Measurements from ENCODE around the gene NR2C1. TPM values are rescaled to one million over a fixed set of nuclear protein-coding genes. Genes with fewer than 3 reads are reported as not detected.
"Not testable (repeated sequence)": the region's sequence is repeated elsewhere in the genome, so short reads cannot be mapped to it uniquely, and the experiment has no call there.

NR2C1 gene
- polyA plus RNA-seq (ENCODE audit: insufficient read length), result 42.8 TPM

DNA sequence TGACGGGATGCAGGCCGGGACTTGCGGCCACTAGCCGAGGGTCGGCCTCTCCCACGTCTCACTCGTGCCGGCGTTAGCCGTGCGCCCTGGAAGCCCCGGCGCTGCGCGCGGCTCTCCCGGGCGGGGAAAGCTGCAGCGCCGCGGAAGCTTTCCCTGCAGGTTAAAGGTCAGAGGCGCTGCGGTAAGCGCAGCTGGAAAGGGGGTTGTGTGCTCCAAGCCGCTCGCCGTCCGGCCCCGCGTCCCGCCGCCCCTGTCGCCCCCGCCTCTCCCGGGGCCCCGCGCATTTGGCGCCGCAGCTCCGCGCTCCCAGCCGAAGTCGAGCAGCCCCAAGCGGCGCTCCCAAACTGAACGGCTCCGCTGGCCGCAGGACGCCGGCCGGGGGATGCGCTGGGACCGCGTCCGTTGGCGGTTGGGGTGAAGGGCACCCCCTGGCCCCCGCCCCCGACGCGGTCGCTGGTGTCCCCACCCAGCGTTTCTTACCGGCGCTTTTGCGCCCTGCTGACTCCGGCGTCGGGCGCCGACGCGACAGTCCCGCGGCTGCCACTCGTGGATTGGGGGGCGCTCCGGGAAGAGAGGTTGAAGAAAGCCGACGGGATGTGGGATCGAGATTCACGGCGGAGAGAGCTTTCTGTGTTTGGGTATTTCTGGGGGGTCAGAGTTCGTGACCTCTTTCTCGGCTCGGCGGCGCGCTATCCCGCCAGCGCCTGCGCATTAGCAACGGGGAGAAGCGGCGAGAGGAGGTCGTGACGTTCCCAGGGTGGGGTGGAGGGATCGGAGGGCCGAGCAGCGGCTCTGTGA, at the start of gene NR2C1:
NR2C1 (minus strand) TSS at position 719 of the 798 bp plus-strand sequence. CDS start 6,234 bp downstream, outside the sequence.
- DNase-seq (ENCODE audit: low read depth), result peak; percentile 78

DNA sequence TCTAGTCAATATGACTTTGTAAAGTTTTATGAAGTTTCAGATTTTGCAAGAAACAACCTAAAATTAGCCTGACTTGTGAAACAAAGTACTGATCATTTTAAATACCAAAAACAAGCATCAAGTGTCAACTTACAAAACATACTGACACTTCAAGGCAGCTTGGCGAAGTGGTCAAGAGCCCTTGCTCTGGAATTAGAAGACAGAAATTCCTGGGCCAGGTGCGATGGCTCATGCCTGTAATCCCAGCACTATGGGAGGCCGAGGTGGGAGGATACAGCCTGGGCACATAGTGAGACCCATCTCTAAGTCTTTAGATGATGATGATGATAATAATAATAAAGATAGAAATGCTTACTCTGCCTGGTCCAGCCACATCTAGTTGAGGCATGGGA, 45.4 kb upstream of the NR2C1 start:
- no peak for DNase-seq (ENCODE audit: low read depth)

DNA sequence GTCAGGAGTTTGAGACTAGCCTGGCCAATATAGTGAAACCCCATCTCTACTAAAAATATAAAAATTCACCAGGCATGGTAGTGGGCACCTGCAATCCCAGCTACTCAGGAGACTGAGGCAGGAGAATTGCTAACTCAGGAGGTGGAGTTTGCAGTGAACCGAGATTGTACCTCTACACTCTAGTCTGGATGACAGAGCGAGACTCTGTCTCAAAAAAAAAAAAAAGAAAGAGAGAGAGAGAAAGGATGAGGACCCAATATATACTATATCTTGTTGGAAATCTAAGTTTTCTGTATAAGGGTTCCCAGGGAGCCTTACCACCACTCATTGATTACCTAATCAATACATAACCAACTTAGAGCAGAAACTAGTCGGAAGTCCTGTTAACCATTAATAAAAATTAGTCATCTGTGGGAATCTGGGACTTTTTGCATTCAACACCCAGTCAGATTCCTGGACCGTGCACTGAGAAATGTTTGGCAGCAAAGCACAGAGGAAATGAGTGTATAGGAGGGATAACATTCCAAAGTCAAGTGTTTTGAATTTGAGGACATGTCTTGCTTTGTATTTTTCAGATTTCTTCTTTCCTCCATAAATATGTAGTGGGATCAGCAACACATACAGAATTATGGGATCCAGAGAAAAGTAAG, 44.8 kb upstream of the NR2C1 start:
- DNase-seq (ENCODE audit: low read depth), result no peak

DNA sequence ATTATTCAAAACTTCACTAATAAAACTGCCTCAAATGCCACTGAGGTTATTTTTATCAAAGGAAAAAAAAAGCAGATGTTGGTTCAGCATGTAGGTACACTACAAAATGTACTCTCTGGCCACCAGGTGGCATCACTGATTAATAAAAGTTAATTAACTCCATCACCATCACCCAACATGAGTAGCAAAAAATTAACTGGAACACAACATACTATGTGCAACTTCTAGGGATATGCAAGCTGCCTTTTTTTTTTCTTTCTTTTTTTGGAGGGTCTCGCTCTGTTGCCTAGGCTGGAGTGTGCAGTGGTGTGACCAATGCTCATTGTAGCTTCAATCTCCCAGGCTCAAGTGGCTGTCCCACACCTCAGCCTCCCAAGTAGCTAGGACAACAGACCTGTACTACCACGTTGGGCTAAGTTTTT, 43.8 kb upstream of the NR2C1 start:
- peak; percentile 48 for DNase-seq (ENCODE audit: low read depth)

DNA sequence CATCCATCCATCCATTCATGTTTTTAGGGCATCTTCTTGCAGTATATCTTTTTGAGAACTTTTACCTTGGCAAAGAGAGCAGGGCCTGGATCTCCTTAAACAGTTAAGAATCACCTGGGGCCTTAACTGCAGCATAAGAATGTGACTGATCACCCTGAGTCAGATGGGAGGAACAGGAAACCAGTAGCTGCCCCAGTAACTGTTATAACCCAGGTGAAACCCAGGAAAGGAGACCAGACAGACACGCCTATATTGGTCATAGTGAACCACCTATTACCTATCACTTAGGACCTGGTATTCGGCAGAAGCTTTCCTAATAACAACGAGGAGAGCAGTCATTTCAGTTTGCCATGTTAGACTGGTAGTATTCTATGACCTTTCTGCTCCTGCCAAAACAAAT, 43.4 kb upstream of the NR2C1 start:
- DNase-seq (ENCODE audit: low read depth), result no peak

DNA sequence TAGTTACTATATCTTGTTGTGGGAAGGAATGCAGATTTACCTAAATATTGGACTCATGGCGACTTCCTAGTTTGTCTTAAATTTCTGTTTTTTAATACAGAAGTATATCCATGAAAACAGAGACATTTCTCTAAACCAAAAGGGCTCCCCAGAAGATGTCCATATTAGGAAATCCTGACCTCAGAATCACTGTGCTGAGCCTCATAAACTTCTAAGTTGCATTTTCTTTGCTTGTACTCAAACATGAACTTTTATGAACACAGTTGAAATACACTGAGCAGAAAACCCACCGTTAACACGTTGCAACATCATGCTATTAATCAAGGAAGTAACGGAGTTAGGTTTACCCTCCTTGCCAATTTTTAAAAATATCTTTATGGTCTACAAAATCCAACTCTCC, 42.9 kb upstream of the NR2C1 start:
- no peak for DNase-seq (ENCODE audit: low read depth)

DNA sequence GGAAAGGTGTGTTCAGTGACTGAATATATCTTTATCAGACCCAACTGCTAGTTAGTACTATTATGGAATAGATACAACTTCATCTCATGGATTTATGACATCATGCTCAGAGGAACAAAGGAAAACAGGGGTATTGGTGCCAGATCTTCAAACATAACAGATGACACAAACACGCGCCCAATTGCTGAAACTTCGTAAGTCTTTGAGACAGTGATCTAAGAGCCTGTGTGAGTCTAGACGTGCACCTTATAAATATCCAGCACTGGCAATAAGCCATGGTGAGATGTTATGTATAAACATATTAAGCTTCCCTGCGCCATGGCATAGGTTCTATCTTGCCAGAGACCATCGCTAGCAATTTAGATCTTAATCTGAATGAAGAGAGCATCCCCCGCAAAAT, 42.2 kb upstream of the NR2C1 start:
- DNase-seq (ENCODE audit: low read depth), result no peak

DNA sequence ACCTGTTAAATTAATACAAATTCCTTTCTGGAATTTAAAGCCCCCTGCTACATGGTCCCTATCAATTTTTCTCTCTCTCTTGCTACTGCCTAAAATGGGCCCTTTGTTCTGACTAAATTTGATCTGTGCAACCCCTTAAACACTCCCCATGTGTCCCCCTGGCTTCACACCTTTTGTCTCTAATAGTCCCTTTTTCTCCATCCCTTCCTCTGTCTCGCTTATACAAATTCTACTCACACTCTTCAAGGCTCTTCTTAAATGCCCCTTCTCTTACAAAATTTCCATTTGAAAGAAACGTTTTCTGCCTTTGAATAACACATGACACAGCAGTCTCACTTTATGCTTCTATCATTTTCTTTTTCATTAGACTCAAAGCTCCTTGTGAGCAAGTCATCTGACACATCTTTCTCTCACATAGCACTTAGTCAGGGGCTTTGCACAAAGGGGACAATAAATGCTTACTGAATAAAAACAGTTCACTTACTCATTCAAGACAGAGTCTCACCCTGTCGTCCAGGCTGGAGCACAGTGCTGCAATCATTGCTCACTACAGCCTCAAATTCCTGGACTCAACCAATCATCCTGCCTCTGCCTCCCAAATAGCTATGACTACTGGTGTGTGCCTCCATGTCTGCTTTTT, 41.5 kb upstream of the NR2C1 start:
- no peak for DNase-seq (ENCODE audit: low read depth)

DNA sequence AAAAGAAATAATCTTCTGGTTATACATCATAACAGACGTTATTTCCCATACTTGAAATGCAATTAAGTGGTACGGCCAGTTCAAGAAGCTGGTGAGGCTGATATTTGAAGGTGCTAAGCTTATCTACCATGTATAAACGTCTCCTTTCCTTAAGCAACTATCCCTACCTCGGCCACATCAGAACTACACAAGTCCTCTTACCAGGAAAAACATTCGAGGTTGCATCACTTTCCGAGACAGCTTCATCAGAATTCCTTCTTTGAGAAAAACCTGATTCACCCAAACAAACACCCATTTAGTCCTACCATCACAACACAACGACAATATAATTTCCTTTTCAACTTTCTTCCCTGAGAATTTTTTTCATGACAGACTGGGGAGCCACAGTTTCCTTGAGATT, 33.9 kb upstream of the NR2C1 start:
- DNase-seq (ENCODE audit: low read depth), result no peak

DNA sequence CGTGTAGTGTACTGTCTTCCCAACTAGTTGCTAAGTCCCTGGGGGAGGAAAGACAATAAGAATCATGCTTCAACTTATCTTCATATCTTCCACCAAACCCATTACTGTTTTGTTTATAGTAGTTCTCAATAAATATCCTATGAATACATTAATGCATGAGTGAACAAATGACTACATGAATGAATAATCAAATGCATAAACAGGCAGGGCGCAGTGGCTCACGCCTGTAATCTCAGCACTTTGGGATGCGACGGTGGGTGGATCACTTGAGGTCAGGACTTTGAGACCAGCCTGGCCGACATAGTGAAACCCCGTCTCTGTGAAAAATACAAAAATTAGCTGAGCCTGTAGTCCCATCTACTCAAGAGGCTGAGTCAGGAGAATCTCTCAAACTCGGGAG, 32.1 kb upstream of the NR2C1 start:
- no peak for DNase-seq (ENCODE audit: low read depth)

DNA sequence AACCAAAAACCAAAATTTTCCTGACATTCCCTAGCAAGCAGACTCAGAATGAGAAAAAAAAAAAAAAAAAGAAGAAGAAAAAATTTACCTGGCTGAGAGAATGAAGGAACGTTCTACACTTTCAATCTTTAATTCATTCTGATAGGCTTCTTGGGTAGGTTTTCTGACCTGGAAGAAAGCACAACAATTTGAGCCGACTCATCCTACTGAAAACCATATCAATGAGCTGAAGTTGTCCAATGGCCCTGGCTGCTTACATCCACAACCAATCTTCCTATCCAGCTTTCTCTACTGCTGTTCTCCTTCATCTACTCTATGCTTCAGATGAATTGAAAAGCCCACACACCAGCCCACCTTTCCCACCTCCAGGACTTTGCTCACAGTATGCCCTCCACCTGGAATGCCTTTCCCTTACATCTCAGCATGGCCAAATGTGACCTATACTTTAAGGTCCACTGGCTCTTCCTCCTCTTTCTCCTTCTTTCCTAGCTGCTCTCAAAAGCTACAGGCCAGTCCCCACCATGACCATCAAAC, 31.6 kb upstream of the NR2C1 start:
- no peak for DNase-seq (ENCODE audit: low read depth)

DNA sequence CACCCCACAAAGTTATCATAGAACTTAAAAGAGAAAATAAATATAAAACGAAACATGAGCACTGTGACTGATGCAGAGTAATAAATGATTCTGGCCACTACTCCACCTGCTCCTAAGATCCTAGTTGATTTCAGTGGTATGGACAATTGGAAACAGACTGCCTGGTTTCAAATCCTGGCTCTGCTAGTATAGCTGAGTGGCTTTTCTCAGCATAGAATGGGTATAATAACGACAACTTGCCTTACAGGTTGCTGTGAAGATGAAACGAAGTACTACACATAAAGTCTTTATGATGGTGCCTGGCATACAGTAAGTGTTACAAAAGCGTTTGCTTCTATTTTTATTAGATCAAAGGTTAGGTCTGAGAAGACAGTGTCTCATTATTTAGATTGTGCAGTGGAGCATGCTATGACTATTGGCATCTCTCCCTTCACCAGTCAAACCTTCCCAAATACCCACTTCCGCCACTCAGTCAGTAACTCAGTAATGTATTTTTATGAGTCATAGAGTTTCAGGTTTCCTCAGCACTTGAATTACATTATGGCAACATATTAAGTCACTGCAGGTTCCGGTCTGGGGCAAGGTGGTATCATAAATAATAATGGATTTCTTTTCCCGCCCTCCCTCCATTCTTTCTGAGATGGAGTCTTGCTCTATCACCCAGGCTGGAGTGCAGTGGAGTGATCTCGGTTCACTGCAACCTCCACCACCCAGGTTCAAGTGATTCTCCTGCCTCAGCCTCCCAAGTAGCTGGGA, 29.7 kb upstream of the NR2C1 start:
- DNase-seq (ENCODE audit: low read depth), result no peak

DNA sequence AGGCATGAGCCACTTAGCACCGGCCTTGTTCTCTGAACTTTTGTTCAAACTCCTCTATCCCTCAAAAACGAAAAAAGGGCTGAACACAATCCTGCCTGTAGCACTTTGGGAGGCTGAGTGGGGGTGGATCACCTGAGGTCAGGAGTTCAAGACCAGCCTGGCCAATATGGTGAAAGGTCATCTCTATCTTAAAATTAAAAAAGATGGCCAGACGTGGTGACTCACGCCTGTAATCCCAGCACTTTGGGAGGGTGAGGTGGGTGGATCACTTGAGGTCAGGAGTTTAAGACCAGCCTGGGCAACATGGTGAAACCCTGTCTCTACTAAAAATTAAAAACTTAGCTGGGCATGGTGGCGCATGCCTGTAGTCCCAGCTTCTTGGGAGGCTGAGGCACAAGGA, 28.5 kb upstream of the NR2C1 start:
- DNase-seq (ENCODE audit: low read depth), result not testable (repeated sequence)

DNA sequence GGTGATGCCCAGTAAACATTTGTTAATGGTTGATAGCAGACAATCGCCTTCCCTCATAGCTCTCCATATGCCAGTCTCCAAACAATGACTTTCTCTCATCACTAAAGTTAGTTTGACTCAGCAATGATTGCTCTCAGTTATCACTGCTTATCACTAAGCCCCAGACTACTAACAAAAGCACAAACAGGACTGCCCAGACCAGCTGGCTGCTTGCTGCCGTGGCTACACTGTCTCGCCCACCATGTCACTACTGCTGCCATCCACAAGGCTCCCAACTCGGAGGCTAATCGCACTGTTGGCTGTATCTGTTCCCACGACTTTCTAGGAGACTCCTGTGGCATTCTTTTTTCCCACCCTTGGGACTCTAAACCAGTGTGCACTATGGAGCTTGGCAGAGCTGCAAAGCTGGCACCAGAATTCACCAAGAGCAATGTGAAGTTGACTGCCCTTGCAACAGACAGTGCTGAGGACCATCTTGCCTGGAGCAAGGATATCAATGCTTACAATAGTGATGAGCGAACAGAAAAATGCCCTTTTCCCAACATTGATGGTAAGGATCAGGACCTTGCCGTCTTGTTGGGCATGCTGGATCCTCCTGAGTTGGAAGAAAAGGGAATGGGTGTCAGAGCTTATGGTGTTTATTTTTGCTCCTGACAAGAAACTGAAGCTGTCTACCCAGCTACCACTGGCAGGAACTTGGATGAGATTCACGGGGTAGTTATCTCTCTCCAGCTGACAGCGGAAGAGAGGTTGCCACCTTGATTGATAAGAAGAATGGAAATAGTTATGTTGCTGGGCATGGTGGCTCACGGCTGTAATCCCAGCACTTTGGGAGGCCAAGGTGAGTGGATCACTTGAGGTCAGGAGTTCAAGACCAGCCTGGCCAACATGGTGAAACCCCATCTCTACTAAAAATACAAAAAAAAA, 27.1 kb upstream of the NR2C1 start:
- DNase-seq (ENCODE audit: low read depth), result no peak

DNA sequence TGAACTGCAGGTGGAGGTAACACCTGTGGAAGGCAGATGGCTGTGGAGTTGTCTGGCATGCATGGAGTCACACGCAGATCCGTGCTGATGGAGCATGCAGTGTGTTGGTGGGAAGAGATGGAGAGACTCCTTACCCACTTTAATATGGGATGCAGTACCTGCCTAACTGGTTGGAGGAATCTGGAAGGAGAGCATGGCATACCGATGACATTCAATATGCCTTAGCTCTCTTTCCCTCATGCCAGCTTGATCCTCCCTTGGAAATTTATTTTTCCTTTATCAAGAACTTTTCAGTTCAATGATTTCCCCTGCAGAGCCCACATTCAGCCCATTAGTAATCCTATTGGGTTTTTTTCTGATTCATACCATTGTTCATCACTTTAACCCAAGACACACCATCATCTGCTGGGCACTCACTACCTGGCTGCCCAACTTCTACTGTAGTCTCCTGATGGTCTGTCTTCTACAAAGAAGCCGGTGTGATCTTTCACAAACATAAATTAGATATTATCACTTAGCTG, 25.9 kb upstream of the NR2C1 start:
- DNase-seq (ENCODE audit: low read depth), result no peak

DNA sequence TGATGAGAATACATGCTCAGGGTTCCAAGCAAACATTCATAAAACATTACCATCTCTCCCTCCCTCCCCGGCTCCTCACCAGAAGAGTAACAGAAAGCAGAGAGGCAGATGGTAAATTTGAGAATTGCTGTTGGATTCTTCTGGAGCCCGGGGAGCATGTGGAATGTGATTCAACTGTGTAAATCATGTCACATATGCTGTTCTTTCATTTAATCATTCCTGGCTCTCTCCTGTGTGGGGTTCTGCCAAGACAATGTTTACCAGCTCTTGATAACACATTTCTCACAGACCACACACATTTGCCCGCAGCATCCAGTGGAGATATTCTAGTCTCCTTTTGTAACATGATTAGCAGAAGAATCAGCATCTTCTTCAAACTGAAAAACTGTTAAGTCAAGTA, 23.4 kb upstream of the NR2C1 start:
- no peak for DNase-seq (ENCODE audit: low read depth)

DNA sequence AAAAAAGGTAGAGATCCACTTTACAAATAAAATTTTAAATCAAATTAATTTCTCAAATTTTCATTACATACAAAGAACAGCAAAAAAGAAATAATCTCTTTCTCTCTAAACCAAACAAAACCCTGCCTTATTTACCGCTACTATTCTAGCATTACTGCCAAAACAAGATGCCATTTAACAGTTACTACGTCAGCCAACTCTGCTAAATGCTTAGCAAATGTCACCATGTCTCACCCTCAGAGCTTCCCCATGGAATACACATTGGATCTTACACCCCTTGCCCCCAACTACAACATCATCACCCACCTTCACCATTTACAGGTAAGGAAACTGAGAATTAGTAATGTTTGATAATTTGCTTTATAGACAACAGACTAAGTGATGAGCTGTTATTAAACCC, 23.0 kb upstream of the NR2C1 start:
- no peak for DNase-seq (ENCODE audit: low read depth)

DNA sequence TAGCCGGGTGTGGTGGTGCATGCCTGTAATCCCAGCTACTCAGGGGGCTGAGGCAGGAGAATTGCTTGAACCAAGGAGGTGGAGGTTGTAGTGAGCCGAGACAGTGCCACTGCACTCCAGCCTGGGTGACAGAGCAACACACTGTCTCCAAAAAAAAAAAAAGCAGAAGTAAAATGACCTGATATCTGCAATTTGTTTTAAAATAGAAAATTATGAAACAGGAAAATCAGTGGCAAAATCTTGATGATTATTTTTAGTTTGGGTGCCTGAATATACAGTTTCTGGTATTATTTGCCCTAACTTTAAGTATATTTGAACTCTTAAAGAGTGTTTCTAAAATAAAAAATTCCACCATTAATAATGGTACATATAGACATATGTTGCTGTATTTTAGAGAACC, 22.4 kb upstream of the NR2C1 start:
- DNase-seq (ENCODE audit: low read depth), result not testable (repeated sequence)

DNA sequence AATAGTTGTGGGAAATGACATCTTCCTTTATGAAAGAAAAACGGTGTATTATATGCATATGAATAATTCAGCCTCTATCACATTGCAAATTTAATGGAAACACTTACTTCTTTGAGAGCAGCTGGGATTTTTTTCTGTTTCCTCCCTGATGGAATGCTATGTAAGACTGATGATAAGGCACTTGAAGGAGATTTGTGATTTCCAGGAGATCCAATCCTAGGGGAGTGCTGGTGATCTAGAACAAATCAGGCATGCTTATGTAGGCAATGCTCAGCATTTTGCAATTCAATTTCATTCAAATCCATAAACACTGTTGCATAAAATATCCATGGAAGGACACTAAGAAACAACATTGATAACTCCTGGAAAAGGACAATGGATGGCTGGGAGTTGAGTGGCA, 16.0 kb upstream of the NR2C1 start:
- no peak for DNase-seq (ENCODE audit: low read depth)

DNA sequence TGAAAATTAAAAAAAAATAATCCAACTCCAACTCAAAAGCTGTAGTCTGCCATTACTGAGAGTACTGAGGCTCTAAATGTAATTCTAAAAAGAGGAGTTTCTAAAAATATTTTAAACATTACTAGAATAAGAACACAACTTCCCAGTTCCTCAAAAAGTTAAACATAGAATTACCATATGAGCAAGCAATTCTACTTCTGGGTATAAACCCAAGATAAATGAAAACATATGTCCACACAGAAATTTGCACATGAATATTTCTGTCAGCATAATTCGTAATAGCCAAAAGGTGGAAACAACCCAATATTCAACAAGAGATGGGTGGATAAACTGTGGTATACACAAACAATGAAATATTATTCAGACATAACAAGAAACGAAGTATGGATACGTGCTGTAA, 15.0 kb upstream of the NR2C1 start:
- no peak for DNase-seq (ENCODE audit: low read depth)

DNA sequence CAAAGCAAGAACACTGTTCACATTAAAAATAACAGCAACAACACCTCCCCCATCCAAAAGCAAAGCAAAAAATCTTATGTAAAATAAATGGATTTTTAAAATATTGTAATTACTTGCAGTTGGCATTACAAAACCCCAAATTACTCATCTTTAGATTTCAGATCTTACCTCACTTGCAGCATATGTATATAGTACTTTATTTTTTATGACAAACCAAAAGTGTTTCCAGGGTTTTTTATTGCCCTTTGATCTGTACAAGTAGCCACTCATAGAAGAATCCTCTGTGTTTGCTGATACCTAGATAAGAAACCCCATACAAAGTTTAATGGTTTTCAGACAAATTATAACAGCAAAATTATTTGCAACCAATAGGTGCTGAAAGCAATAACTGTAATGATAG, 12.2 kb upstream of the NR2C1 start:
- no peak for DNase-seq (ENCODE audit: low read depth)
